HepG2 (cell line): ENCODE measurements around the gene EGFR. TPM values are rescaled to one million over a fixed set of nuclear protein-coding genes. Genes with fewer than 3 reads are reported as not detected.

Source experiments
- CREB1 ChIP-seq, 2 experiments: fragments of 450-650 bp in 1 of 2; IDR thresholded peaks; 2 replicates each; pipeline ENCODE4 v1.6.1; 2016 to 2017; ENCODE audit warnings: control low read depth in 1 of 2, mild to moderate bottlenecking in 1 of 2, missing compliant biosample characterization in 1 of 2, missing genetic modification characterization in 1 of 2
- KAT7 ChIP-seq: IDR thresholded peaks from 2 replicates; pipeline ENCODE4 v1.6.1; 2018; ENCODE audit warnings: borderline replicate concordance, missing compliant biosample characterization
- KDM3A ChIP-seq: IDR thresholded peaks from 2 replicates; pipeline ENCODE4 v1.6.1; 2018; ENCODE audit warnings: low read depth, missing compliant biosample characterization
- KLF13 ChIP-seq: sonication (generic); formaldehyde crosslinking; IDR thresholded peaks from 2 replicates; pipeline ENCODE4 v1.4.0; 2020; ENCODE audit warnings: mild to moderate bottlenecking, missing genetic modification reagents
- MAFG ChIP-seq: sonication (generic); formaldehyde crosslinking; IDR thresholded peaks from 2 replicates; pipeline ENCODE4 v1.5.1; 2020; ENCODE audit warnings: mild to moderate bottlenecking, missing genetic modification reagents
- MAFK ChIP-seq, 2 experiments: IDR thresholded peaks in 1 of 2; conservative IDR thresholded peaks in 1 of 2; 2 replicates each; pipeline ENCODE4 v1.6.1; 2011; ENCODE audit warnings: improper control_type of control experiment in 2 of 2, low read length in 2 of 2
- MTF2 ChIP-seq: sonication (generic); formaldehyde crosslinking; IDR thresholded peaks from 2 replicates; pipeline ENCODE4 v1.5.0; 2020; ENCODE audit warnings: missing genetic modification reagents, borderline replicate concordance
- MXD4 ChIP-seq: IDR thresholded peaks from 2 replicates; pipeline ENCODE4 v1.6.1; 2016; ENCODE audit warnings: mild to moderate bottlenecking, missing biosample characterization, missing genetic modification reagents
- MXI1 ChIP-seq: IDR thresholded peaks from 3 replicates; pipeline ENCODE4 v1.6.1; 2012; ENCODE audit warnings: low read depth, low read length, inconsistent platforms, borderline replicate concordance
- MYC ChIP-seq: sonication (generic); formaldehyde crosslinking; IDR thresholded peaks from 2 replicates; pipeline ENCODE4 v1.9.0; 2021; ENCODE audit warnings: missing genetic modification reagents, borderline replicate concordance
- NFYB ChIP-seq: sonication (generic); formaldehyde crosslinking; IDR thresholded peaks from 2 replicates; pipeline ENCODE4 v1.4.0; 2020; ENCODE audit warnings: missing genetic modification reagents
- RARA ChIP-seq: IDR thresholded peaks from 2 replicates; pipeline ENCODE4 v1.6.1; 2016; ENCODE audit warnings: missing genetic modification reagents, missing compliant biosample characterization
- SP5 ChIP-seq: IDR thresholded peaks from 2 replicates; pipeline ENCODE4 v1.6.1; 2016; ENCODE audit warnings: low read depth, borderline replicate concordance
- ZMYM3 ChIP-seq: sonication (generic); formaldehyde crosslinking; IDR thresholded peaks from 2 replicates; pipeline ENCODE4 v1.5.1; 2020; ENCODE audit warnings: mild to moderate bottlenecking, missing genetic modification reagents
- ZNF225 ChIP-seq: sonication (generic); formaldehyde crosslinking; IDR thresholded peaks from 2 replicates; pipeline ENCODE4 v1.4.0; 2020; ENCODE audit warnings: mild to moderate bottlenecking, missing genetic modification reagents
- ZNF431 ChIP-seq: sonication (generic); formaldehyde crosslinking; IDR thresholded peaks from 2 replicates; pipeline ENCODE4 v1.9.0; 2022; ENCODE audit warnings: missing genetic modification reagents, low read depth, mild to moderate bottlenecking, borderline replicate concordance
- ZNF446 ChIP-seq: sonication (generic); formaldehyde crosslinking; IDR thresholded peaks from 2 replicates; pipeline ENCODE4 v1.5.0; 2020; ENCODE audit warnings: mild to moderate bottlenecking, missing genetic modification reagents
- ZNF556 ChIP-seq: sonication (generic); formaldehyde crosslinking; IDR thresholded peaks from 2 replicates; pipeline ENCODE4 v1.4.0; 2020; ENCODE audit warnings: mild to moderate bottlenecking, missing genetic modification reagents, borderline replicate concordance
- ZZZ3 ChIP-seq: sonication (generic); formaldehyde crosslinking; IDR thresholded peaks from 2 replicates; pipeline ENCODE4 v1.4.0; 2020; ENCODE audit warnings: missing genetic modification reagents, mild to moderate bottlenecking, borderline replicate concordance
- polyA plus RNA-seq, 8 experiments: library from polyadenylated mRNA; depleted of rRNA in 3 of 8; stranded (reverse) in 7 of 8; unstranded in 1 of 8; fragments of >200 nt; fragmentation: Illumina TruSeq in 4 of 8; extraction: Trizol in 4 of 8; gene quantifications; 2 replicates each; pipeline versions ENCODE4 v1.2.1 to v1.2.3, GENCODE V29; 2011 to 2016; ENCODE audit warnings: low read depth in 4 of 8, missing spikeins in 1 of 8, mixed read lengths in 1 of 8; ENCODE audit not compliant: insufficient read depth in 1 of 8
- total RNA-seq, 5 experiments: library from RNA; depleted of rRNA; stranded (reverse); fragments of >200 nt; fragmentation: Illumina TruSeq; extraction: Trizol; gene quantifications; 2 replicates each; pipeline ENCODE4 v1.2.3, GENCODE V29; 2016; ENCODE audit warnings: low read depth in 1 of 5
- TF ChIP-seq, protein P1 (sequence below): sonication (generic); formaldehyde crosslinking; IDR thresholded peaks from 2 replicates; pipeline ENCODE4 v1.5.1; 2020; ENCODE audit warnings: mild to moderate bottlenecking, missing genetic modification reagents, moderate library complexity
- TF ChIP-seq, protein P2 (sequence below): sonication (generic); formaldehyde crosslinking; IDR thresholded peaks from 2 replicates; pipeline ENCODE4 v1.5.0; 2020; ENCODE audit warnings: missing genetic modification reagents, mild to moderate bottlenecking, borderline replicate concordance
- TF ChIP-seq, protein P3 (sequence below): sonication (generic); formaldehyde crosslinking; IDR thresholded peaks from 2 replicates; pipeline ENCODE4 v1.5.0; 2020; ENCODE audit warnings: mild to moderate bottlenecking, missing genetic modification reagents
- TF ChIP-seq, protein P4 (sequence below): sonication (generic); formaldehyde crosslinking; IDR thresholded peaks from 2 replicates; pipeline ENCODE4 v1.4.0; 2020; ENCODE audit warnings: mild to moderate bottlenecking, low read depth, missing genetic modification reagents

EGFR gene
- total and polyA plus RNA-seq, 2 of the 13 experiments (the other 11 are each of a cell fraction or from before 2014, with no cell fraction given) = 7.0 to 10.0 TPM

DNA sequence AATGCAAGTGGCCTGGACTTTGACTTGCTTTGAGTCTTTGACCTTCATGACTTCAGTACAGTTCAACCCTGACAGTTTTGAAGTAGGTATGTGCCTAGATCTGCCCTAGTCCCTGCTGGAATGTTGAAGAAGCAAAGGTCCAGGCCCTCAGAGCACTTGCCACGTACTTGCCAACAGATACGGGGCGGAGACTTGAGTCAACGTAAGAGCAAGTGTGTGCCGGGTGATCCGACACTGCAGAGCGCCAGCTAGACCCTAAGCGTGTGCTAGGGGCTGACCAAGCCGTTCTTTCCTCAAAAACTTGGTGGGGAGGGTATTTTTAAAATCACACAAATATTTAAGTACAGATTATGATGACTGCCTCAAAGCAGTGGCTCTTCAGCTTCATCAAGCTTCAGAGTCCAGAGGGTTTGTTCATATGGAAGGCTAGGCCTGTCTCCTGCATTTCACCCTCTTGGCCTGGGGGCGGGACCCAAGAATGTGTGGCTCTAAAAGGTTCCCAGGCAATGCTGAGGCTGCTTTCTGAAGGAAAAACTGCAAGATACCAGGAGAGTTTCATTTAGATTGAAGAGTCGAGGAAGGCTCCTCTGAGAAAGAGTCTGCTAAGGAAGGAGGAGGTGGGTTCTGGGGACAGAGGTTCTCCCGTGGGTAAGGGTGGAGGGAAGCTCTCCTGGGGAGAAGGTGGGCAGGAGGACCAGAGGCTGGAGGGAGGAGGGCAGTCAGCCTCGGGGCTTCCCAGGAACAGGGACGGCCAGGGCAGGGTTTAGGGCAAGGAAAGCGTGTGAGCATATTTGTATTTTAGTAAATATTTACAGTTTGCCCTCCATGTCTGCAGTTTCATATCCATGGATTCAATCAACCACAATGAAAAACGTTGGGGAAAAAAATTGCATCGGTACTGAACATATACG is 160.3 kb downstream of the EGFR start (continued):
- TF ChIP-seq KLF13 (no peak), MXI1 (peak; percentile 31; the same call in 1 of the 3 replicates), ZZZ3 (peak; percentile 35; the same call in 1 of the 2 replicates), MYC (CRISPR knock-in tag) (peak; percentile 71), ZNF446 (CRISPR knock-in tag) (0 out of 2 replicates have a peak, but pooled peaks have one; percentile 71), ZNF225 (CRISPR knock-in tag) (no peak; the same call in 1 of the 2 replicates), MAFK (conservative IDR thresholded peaks at IDR 0.05 in 1 of 2, IDR thresholded peaks at IDR 0.05 in 1 of 2; ENCODE audit: low read length in 2 of 2) (no peak), ZNF431 (CRISPR knock-in tag) (peak; percentile 71; the same call in 1 of the 2 replicates), MTF2 (CRISPR knock-in tag) (no peak), RARA (CRISPR knock-in tag) (peak; percentile 87), ZMYM3 (no peak), NFYB (peak; percentile 51), KAT7 (peak; percentile 75), SP5 (peak; percentile 93), CREB1 (IDR thresholded peaks at IDR 0.05) (peak; percentile 48), CREB1 (CRISPR knock-in tag; IDR thresholded peaks at IDR 0.05) (peak; percentile 86), MXD4 (CRISPR knock-in tag) (0 out of 2 replicates have a peak, but pooled peaks have one; percentile 20), KDM3A (CRISPR knock-in tag) (0 out of 2 replicates have a peak, but pooled peaks have one; percentile 54), MAFG (CRISPR knock-in tag) (no peak), ZNF556 (0 out of 2 replicates have a peak, but pooled peaks have one; percentile 47)
- TF ChIP-seq, protein P1, sequence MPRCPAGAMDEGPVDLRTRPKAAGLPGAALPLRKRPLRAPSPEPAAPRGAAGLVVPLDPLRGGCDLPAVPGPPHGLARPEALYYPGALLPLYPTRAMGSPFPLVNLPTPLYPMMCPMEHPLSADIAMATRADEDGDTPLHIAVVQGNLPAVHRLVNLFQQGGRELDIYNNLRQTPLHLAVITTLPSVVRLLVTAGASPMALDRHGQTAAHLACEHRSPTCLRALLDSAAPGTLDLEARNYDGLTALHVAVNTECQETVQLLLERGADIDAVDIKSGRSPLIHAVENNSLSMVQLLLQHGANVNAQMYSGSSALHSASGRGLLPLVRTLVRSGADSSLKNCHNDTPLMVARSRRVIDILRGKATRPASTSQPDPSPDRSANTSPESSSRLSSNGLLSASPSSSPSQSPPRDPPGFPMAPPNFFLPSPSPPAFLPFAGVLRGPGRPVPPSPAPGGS = peak; percentile 15; the same call in 1 of the 2 replicates
- TF ChIP-seq, protein P2, sequence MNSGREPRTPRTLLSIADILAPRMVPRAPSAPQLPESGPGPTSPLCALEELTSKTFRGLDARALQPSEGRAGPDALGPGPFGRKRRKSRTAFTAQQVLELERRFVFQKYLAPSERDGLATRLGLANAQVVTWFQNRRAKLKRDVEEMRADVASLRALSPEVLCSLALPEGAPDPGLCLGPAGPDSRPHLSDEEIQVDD (CRISPR knock-in tag) = no peak
- TF ChIP-seq, protein P3, sequence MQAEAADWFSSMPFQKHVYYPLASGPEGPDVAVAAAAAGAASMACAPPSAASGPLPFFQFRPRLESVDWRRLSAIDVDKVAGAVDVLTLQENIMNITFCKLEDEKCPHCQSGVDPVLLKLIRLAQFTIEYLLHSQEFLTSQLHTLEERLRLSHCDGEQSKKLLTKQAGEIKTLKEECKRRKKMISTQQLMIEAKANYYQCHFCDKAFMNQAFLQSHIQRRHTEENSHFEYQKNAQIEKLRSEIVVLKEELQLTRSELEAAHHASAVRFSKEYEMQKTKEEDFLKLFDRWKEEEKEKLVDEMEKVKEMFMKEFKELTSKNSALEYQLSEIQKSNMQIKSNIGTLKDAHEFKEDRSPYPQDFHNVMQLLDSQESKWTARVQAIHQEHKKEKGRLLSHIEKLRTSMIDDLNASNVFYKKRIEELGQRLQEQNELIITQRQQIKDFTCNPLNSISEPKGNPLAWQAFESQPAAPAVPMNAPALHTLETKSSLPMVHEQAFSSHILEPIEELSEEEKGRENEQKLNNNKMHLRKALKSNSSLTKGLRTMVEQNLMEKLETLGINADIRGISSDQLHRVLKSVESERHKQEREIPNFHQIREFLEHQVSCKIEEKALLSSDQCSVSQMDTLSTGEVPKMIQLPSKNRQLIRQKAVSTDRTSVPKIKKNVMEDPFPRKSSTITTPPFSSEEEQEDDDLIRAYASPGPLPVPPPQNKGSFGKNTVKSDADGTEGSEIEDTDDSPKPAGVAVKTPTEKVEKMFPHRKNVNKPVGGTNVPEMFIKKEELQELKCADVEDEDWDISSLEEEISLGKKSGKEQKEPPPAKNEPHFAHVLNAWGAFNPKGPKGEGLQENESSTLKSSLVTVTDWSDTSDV (CRISPR knock-in tag) = no peak
- TF ChIP-seq, protein P4, sequence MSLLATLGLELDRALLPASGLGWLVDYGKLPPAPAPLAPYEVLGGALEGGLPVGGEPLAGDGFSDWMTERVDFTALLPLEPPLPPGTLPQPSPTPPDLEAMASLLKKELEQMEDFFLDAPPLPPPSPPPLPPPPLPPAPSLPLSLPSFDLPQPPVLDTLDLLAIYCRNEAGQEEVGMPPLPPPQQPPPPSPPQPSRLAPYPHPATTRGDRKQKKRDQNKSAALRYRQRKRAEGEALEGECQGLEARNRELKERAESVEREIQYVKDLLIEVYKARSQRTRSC (CRISPR knock-in tag) = no peak
